GM12878 (cell line): ENCODE data around the gene TOR1B. TPM values are rescaled to one million over a fixed set of nuclear protein-coding genes. Genes with fewer than 3 reads are reported as not detected.

Experiments
- BACH1 ChIP-seq: fragments of 450-650 bp; IDR thresholded peaks from 2 replicates; pipeline ENCODE4 v1.6.1; 2017; ENCODE audit warnings: mild to moderate bottlenecking, borderline replicate concordance
- BHLHE40 ChIP-seq, 2 experiments: fragments of 450-650 bp in 1 of 2; IDR thresholded peaks; 2 replicates each; pipeline ENCODE4 v1.6.1; 2011 to 2017; ENCODE audit warnings: low read depth in 2 of 2, borderline replicate concordance in 1 of 2, improper control_type of control experiment in 1 of 2, low read length in 1 of 2, mild to moderate bottlenecking in 1 of 2
- CREM ChIP-seq: IDR thresholded peaks from 2 replicates; pipeline ENCODE4 v1.6.1; 2014; ENCODE audit warnings: antibody characterized with exemption, low read depth
- GABPA ChIP-seq: IDR thresholded peaks from 2 replicates; pipeline ENCODE4 v1.6.1; 2014; ENCODE audit warnings: antibody characterized with exemption, low read depth, mild to moderate bottlenecking, inconsistent platforms
- IKZF1 ChIP-seq: fragments of 450-650 bp; conservative IDR thresholded peaks from 2 replicates; pipeline ENCODE4 v1.6.1; 2017; ENCODE audit warnings: antibody characterized with exemption, mild to moderate bottlenecking
- KLF5 ChIP-seq: fragments of 450-650 bp; IDR thresholded peaks from 2 replicates; pipeline ENCODE4 v1.6.1; 2014; ENCODE audit warnings: mild to moderate bottlenecking; ENCODE audit not compliant: partially characterized antibody
- LARP7 ChIP-seq: fragments of 450-650 bp; IDR thresholded peaks from 2 replicates; pipeline ENCODE4 v1.6.1; 2017; ENCODE audit warnings: mild to moderate bottlenecking
- NFYB ChIP-seq: IDR thresholded peaks from 2 replicates; pipeline ENCODE4 v1.6.1; 2011; ENCODE audit warnings: low read depth, mild to moderate bottlenecking, low read length, improper control_type of control experiment, moderate library complexity; ENCODE audit not compliant: insufficient read depth
- PAX5 ChIP-seq: IDR thresholded peaks from 2 replicates; pipeline ENCODE4 v1.6.1; 2011; ENCODE audit warnings: low read depth, low read length, borderline replicate concordance
- POU2F2 ChIP-seq: IDR thresholded peaks from 3 replicates; pipeline ENCODE4 v1.6.1; 2011; ENCODE audit warnings: low read depth, mild to moderate bottlenecking, low read length, borderline replicate concordance
- RUNX3 ChIP-seq: IDR thresholded peaks from 2 replicates; pipeline ENCODE4 v1.6.1; 2012; ENCODE audit warnings: low read length, inconsistent platforms
- SPI1 ChIP-seq: IDR thresholded peaks from 2 replicates; pipeline ENCODE4 v1.6.1; 2011; ENCODE audit warnings: low read depth, mild to moderate bottlenecking, low read length, moderate library complexity, borderline replicate concordance; ENCODE audit not compliant: insufficient read depth
- polyA plus RNA-seq, 11 experiments: library from polyadenylated mRNA; depleted of rRNA in 4 of 11; unstranded in 6 of 11; stranded (reverse) in 5 of 11; fragments of >200 nt; fragmentation: Nextera tagmentation in 4 of 11; fragmentation: Illumina TruSeq in 1 of 11; extraction: Ambion mirVana in 4 of 11; extraction: Trizol in 1 of 11; gene quantifications; 1 replicate in 1 of 11; 2 replicates in 10 of 11; pipeline versions ENCODE4 v1.2.1 to v1.2.3, GENCODE V29; 2011 to 2016; ENCODE audit warnings: inconsistent platforms in 2 of 11, missing spikeins in 2 of 11, low read depth in 1 of 11
- total RNA-seq, 4 experiments: library from RNA; depleted of rRNA in 3 of 4; stranded (reverse); fragments of >200 nt in 3 of 4; fragmentation: Illumina TruSeq in 1 of 4; extraction: Trizol in 1 of 4; gene quantifications; 2 replicates each; pipeline versions ENCODE4 v1.2.1 to v1.2.3, GENCODE V29; 2013 to 2021
- TF ChIP-seq, protein P1 (sequence below): fragments of 450-650 bp; IDR thresholded peaks from 2 replicates; pipeline ENCODE4 v1.6.1; 2016; ENCODE audit warnings: mild to moderate bottlenecking
- TF ChIP-seq, protein P2 (sequence below): fragments of 450-650 bp; IDR thresholded peaks from 2 replicates; pipeline ENCODE4 v1.6.1; 2014; ENCODE audit warnings: mild to moderate bottlenecking
- TF ChIP-seq, protein P3 (sequence below): fragments of 450-650 bp; IDR thresholded peaks from 2 replicates; pipeline ENCODE4 v1.6.1; 2018; ENCODE audit warnings: borderline replicate concordance, mild to moderate bottlenecking; ENCODE audit not compliant: partially characterized antibody
- TF ChIP-seq, protein P4 (sequence below), 3 experiments: IDR thresholded peaks in 2 of 3; conservative IDR thresholded peaks in 1 of 3; 2 replicates each; pipeline ENCODE4 v1.5.1; 2011; ENCODE audit warnings: low read depth in 3 of 3, low read length in 3 of 3, mild to moderate bottlenecking in 3 of 3, control low read depth in 2 of 3, moderate library complexity in 2 of 3, inconsistent platforms in 1 of 3, mixed read lengths in 1 of 3; ENCODE audit not compliant: control insufficient read depth in 2 of 3, insufficient read depth in 1 of 3; ENCODE audit errors: extremely low read depth in 1 of 3
- TF ChIP-seq, protein P5 (sequence below): fragments of 450-650 bp; IDR thresholded peaks from 2 replicates; pipeline ENCODE4 v1.6.1; 2017; ENCODE audit warnings: borderline replicate concordance
- TF ChIP-seq, protein P6 (sequence below): fragments of 450-650 bp; conservative IDR thresholded peaks from 2 replicates; pipeline ENCODE4 v1.6.1; 2017; ENCODE audit warnings: mild to moderate bottlenecking, moderate library complexity

The TOR1B gene
- total and polyA plus RNA-seq, 10 of the 15 experiments (the other 5 are each of a cell fraction or from before 2014, with no cell fraction given) = 1.8 to 17.5 (median 9.9) TPM

DNA sequence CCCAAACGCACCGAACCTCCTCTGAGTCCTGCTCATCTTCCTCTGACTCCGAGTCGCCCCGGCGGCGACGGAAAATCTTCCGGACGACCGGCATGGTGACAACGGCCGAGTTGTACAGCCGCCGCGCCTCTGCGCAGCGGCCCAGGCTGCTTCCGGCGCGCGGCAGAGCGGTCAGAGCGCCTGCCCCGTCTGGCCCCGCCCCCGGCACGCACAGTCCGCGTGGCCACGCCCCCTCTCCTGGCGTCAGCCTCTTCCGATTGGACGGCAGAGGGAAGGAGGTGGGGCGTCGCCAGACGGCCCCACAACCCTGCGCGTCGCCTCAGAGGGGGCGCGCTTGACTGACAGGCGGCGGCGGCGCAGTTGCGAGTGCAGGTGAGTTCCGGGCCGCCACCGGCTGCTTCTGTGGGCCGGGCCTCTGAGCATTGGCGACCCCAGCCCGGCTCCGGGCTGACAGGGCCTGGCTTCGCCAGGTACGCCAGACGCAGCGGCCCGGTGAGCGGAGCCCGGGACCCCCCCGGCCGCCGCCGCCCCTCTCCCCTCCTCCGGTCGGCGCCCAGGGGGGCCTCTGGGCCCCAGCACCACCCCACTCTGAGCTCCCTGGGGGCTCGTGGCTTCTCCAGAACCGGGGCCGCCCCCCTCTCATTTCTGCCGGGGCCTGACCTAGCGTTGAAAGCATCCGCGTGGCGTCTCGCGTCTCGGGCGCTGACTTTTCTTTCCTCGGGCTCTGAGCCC is 32.3 kb downstream of the TOR1B start, which contains the start of the genes C9orf78 and USP20 (continued):
- TF ChIP-seq, protein P1, sequence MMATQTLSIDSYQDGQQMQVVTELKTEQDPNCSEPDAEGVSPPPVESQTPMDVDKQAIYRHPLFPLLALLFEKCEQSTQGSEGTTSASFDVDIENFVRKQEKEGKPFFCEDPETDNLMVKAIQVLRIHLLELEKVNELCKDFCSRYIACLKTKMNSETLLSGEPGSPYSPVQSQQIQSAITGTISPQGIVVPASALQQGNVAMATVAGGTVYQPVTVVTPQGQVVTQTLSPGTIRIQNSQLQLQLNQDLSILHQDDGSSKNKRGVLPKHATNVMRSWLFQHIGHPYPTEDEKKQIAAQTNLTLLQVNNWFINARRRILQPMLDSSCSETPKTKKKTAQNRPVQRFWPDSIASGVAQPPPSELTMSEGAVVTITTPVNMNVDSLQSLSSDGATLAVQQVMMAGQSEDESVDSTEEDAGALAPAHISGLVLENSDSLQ = peak; percentile 98
- TF ChIP-seq BHLHE40 (IDR thresholded peaks at IDR 0.05; ENCODE audit: borderline replicate concordance in 1 of 2, low read depth in 2 of 2, low read length in 1 of 2) = peak; percentile 94 to 99
- peak; percentile 96 for TF ChIP-seq CREM
- TF ChIP-seq, protein P2, sequence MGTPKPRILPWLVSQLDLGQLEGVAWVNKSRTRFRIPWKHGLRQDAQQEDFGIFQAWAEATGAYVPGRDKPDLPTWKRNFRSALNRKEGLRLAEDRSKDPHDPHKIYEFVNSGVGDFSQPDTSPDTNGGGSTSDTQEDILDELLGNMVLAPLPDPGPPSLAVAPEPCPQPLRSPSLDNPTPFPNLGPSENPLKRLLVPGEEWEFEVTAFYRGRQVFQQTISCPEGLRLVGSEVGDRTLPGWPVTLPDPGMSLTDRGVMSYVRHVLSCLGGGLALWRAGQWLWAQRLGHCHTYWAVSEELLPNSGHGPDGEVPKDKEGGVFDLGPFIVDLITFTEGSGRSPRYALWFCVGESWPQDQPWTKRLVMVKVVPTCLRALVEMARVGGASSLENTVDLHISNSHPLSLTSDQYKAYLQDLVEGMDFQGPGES = peak; percentile 61; the same call in 1 of the 2 replicates
- TF ChIP-seq, protein P3, sequence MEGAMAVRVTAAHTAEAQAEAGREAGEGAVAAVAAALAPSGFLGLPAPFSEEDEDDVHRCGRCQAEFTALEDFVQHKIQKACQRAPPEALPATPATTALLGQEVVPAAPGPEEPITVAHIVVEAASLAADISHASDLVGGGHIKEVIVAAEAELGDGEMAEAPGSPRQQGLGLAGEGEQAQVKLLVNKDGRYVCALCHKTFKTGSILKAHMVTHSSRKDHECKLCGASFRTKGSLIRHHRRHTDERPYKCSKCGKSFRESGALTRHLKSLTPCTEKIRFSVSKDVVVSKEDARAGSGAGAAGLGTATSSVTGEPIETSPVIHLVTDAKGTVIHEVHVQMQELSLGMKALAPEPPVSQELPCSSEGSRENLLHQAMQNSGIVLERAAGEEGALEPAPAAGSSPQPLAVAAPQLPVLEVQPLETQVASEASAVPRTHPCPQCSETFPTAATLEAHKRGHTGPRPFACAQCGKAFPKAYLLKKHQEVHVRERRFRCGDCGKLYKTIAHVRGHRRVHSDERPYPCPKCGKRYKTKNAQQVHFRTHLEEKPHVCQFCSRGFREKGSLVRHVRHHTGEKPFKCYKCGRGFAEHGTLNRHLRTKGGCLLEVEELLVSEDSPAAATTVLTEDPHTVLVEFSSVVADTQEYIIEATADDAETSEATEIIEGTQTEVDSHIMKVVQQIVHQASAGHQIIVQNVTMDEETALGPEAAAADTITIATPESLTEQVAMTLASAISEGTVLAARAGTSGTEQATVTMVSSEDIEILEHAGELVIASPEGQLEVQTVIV = peak; percentile 13
- no peak for TF ChIP-seq SPI1
- TF ChIP-seq KLF5 = peak; percentile 78
- TF ChIP-seq BACH1 = peak; percentile 51; the same call in 1 of the 2 replicates
- 0 out of 2 replicates have a peak, but pooled peaks have one; percentile 27 for TF ChIP-seq PAX5
- TF ChIP-seq IKZF1 = peak; percentile 70
- peak; percentile 66; the same call in 1 of the 2 replicates for TF ChIP-seq GABPA
- TF ChIP-seq, protein P4, sequence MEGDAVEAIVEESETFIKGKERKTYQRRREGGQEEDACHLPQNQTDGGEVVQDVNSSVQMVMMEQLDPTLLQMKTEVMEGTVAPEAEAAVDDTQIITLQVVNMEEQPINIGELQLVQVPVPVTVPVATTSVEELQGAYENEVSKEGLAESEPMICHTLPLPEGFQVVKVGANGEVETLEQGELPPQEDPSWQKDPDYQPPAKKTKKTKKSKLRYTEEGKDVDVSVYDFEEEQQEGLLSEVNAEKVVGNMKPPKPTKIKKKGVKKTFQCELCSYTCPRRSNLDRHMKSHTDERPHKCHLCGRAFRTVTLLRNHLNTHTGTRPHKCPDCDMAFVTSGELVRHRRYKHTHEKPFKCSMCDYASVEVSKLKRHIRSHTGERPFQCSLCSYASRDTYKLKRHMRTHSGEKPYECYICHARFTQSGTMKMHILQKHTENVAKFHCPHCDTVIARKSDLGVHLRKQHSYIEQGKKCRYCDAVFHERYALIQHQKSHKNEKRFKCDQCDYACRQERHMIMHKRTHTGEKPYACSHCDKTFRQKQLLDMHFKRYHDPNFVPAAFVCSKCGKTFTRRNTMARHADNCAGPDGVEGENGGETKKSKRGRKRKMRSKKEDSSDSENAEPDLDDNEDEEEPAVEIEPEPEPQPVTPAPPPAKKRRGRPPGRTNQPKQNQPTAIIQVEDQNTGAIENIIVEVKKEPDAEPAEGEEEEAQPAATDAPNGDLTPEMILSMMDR (IDR thresholded peaks at IDR 0.05 in 2 of 3, conservative IDR thresholded peaks at IDR 0.05 in 1 of 3; ENCODE audit: control insufficient read depth in 2 of 3, extremely low read depth in 1 of 3, insufficient read depth in 1 of 3, low read depth in 3 of 3, low read length in 3 of 3) = no peak
- TF ChIP-seq, protein P5, sequence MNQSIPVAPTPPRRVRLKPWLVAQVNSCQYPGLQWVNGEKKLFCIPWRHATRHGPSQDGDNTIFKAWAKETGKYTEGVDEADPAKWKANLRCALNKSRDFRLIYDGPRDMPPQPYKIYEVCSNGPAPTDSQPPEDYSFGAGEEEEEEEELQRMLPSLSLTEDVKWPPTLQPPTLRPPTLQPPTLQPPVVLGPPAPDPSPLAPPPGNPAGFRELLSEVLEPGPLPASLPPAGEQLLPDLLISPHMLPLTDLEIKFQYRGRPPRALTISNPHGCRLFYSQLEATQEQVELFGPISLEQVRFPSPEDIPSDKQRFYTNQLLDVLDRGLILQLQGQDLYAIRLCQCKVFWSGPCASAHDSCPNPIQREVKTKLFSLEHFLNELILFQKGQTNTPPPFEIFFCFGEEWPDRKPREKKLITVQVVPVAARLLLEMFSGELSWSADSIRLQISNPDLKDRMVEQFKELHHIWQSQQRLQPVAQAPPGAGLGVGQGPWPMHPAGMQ = no peak
- no peak; the same call in 2 of the 3 replicates for TF ChIP-seq POU2F2
- TF ChIP-seq RUNX3 = peak; percentile 55; the same call in 1 of the 2 replicates
- TF ChIP-seq, protein P6, sequence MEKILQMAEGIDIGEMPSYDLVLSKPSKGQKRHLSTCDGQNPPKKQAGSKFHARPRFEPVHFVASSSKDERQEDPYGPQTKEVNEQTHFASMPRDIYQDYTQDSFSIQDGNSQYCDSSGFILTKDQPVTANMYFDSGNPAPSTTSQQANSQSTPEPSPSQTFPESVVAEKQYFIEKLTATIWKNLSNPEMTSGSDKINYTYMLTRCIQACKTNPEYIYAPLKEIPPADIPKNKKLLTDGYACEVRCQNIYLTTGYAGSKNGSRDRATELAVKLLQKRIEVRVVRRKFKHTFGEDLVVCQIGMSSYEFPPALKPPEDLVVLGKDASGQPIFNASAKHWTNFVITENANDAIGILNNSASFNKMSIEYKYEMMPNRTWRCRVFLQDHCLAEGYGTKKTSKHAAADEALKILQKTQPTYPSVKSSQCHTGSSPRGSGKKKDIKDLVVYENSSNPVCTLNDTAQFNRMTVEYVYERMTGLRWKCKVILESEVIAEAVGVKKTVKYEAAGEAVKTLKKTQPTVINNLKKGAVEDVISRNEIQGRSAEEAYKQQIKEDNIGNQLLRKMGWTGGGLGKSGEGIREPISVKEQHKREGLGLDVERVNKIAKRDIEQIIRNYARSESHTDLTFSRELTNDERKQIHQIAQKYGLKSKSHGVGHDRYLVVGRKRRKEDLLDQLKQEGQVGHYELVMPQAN = peak; percentile 90
- 0 out of 2 replicates have a peak, but pooled peaks have one; percentile 16 for TF ChIP-seq LARP7
- peak; percentile 78 for TF ChIP-seq NFYB
